Choroid plexus epithelial cell (primary cell): ENCODE data around the gene ZSCAN5A.
A peak's percentile ranks its signal among the peaks of the same experiment; 100 is the strongest.
"Not testable (repeated sequence)": the region's sequence is repeated elsewhere in the genome, so short reads cannot be mapped to it uniquely, and the experiment has no call there.

Experiments used
- DNase-seq: peaks from one replicate; pipeline ENCODE4 v3.0.0-alpha.2; 2010; ENCODE audit warnings: low read depth
- H3K4me3 ChIP-seq: 2 replicates; pipeline ENCODE4 v1.5.1; 2011; ENCODE audit warnings: low read depth, mild to moderate bottlenecking, control low read depth, low read length, moderate library complexity
- CTCF ChIP-seq: conservative IDR thresholded peaks from 2 replicates; pipeline ENCODE4 v1.5.1; 2011; ENCODE audit warnings: low read depth, mild to moderate bottlenecking, control low read depth, inconsistent platforms, low read length, moderate library complexity

ZSCAN5A gene

GRCh38 chr19:56221442-56221841, 93.2 kb downstream of the ZSCAN5A start:
- peak; percentile 54 for TF ChIP-seq CTCF
- peak; percentile 45 for DNase-seq
- H3K4me3 ChIP-seq = not testable (repeated sequence)

DNA sequence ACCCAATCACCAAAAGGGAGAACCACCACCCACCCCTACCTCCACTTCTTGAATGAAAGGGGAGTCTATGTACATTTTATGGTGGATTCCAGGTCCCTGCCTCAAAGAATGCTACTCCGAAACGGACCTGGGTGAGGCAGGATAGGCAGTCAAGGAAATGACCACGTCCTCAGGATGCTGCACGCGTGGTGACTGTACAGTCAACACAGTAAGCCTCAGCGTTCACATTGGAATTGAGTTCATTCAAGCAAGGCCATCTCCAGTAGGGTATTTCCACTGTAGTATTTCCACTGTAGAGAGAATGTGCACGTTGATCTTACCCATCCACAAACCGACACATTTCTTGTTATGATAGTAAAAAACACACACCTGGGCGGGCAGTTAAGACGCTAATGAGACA, 95.7 kb downstream of the ZSCAN5A start:
- H3K4me3 ChIP-seq = no peak overlapping the region
- TF ChIP-seq CTCF = no peak
- DNase-seq = no peak

- no peak for TF ChIP-seq CTCF
- peak overlapping the region; percentile 52 for H3K4me3 ChIP-seq
- peak; percentile 53 for DNase-seq
Measured at GRCh38 chr19:56217039-56217949, 97.3 kb downstream of the ZSCAN5A start.

DNA sequence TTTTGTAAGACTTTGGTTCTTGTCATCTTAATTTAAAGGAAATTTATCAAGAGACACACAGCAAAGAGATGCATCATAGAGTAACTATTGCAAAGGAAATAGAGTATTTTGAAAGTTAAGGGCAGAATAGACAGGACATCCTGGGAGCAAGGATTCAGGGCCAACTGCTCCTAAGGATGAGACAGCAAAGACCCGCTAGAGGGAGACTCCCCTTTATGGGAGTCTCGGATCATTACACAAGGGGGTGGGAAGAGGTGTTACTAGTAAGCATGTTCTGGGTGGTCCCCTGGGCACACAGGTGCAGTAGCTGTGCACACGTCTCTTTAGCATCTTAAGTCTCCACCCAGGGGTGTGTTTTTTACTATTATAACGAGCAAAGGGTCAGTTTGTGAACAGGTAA, 102.9 kb downstream of the ZSCAN5A start:
- no peak for TF ChIP-seq CTCF
- no peak overlapping the region for H3K4me3 ChIP-seq
- DNase-seq = no peak

DNA sequence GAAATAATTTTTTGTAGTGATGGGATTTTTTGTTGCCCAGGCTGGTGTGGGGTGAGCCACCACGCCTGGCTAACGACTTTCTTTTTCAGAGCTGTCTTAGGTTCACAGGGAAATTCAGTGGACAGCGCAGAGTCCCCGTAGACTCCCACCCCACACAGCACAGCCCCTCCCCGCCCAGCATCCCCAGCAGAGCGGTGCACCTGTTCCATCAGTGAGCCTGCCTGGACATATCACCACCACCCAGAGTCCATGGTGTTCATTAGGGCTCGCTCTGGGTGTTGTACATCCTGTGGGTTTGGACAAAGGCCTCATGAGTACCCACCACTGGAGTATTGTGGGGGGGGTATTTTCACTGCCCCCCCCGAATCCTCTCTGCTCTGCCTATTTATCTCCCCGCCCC, 104.6 kb downstream of the ZSCAN5A start:
- not testable (repeated sequence) for DNase-seq, H3K4me3 ChIP-seq

DNA sequence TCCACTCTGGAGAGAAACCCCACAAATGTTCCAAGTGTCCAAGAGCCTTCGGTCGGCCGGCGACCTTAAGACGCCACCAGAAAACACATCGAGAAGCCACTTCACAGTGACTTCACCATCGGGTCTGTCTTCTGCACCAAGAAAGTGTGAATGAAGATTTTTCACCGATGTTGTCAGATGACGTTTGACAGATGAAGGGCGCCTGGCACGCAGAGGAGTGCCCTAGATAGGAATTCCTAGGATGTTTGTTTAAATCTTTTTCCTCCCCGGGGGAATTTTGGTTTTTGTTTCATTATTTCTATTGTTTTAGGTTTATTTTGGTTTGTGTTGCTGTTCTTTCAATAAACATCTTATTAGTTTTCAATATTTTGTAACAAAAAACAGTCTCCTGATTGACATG, 105.5 kb downstream of the ZSCAN5A start:
- TF ChIP-seq CTCF = no peak
- DNase-seq = no peak
- H3K4me3 ChIP-seq = no peak overlapping the region

GRCh38 chr19:56207581-56207980, 107.1 kb downstream of the ZSCAN5A start:
- H3K4me3 ChIP-seq, DNase-seq: not testable (repeated sequence)

DNA sequence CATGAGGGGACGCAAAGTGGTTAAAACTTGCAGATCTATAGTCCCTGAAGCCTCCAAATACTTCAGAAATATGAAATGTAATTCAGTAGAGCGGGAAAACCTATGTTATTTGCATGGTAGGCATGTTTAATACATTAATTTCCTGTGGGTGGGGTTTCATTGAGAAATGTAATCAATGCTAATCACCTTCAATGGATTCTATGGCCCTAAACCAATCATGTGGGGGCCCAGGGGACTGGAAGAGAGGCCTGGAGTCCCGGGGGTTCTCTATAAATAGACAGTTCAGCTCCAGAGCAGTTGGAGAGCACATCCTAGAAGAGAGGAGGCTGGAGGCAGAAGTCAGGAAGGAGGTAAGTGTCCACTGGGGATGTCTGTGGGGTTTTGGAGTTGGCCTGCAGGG, 112.7 kb downstream of the ZSCAN5A start, which contains the start of gene ZSCAN5C:
ZSCAN5C (plus strand) TSS at position 301 of the 400 bp plus-strand sequence. CDS start 3,641 bp downstream, outside the sequence.
- no peak within 1 kb of the TSS for H3K4me3 ChIP-seq
- DNase-seq = no peak
- no peak for TF ChIP-seq CTCF
